HepG2 (cell line): ENCODE measurements around the gene LAG3. TPM values are rescaled to one million over a fixed set of nuclear protein-coding genes. Genes with fewer than 3 reads are reported as not detected.

ENCODE experiments used
- CEBPB ChIP-seq: IDR thresholded peaks from 2 replicates; pipeline ENCODE4 v1.6.1; 2011; ENCODE audit warnings: low read depth, low read length, improper control_type of control experiment, borderline replicate concordance
- KLF15 ChIP-seq: sonication (generic); formaldehyde crosslinking; IDR thresholded peaks from 2 replicates; pipeline ENCODE4 v1.8.1; 2023; ENCODE audit warnings: borderline replicate concordance, mild to moderate bottlenecking, inconsistent platforms, missing genetic modification reagents, mixed read lengths
- MLLT10 ChIP-seq: sonication (generic); formaldehyde crosslinking; IDR thresholded peaks from 2 replicates; pipeline ENCODE4 v1.4.0; 2020; ENCODE audit warnings: missing genetic modification reagents
- MYNN ChIP-seq: sonication (generic); formaldehyde crosslinking; IDR thresholded peaks from 2 replicates; pipeline ENCODE4 v1.4.0; 2020; ENCODE audit warnings: mild to moderate bottlenecking, low read depth, missing genetic modification reagents
- RBFOX2 ChIP-seq: fragments of 200-400 bp; formaldehyde crosslinking; IDR thresholded peaks from 2 replicates; pipeline ENCODE4 v1.6.1; 2017; ENCODE audit warnings: low read depth, mild to moderate bottlenecking, low read length
- RFX1 ChIP-seq: fragments of 450-650 bp; IDR thresholded peaks from 2 replicates; pipeline ENCODE4 v1.6.1; 2017
- RNF2 ChIP-seq: fragments of 450-650 bp; conservative IDR thresholded peaks from 2 replicates; pipeline ENCODE4 v1.6.1; 2016; ENCODE audit warnings: low read depth
- SAP130 ChIP-seq: IDR thresholded peaks from 2 replicates; pipeline ENCODE4 v1.6.1; 2016; ENCODE audit warnings: low read depth
- SMYD3 ChIP-seq: sonication (generic); formaldehyde crosslinking; IDR thresholded peaks from 2 replicates; pipeline ENCODE4 v1.8.1; 2023; ENCODE audit warnings: mild to moderate bottlenecking, missing genetic modification reagents
- STAT6 ChIP-seq: sonication (generic); formaldehyde crosslinking; IDR thresholded peaks from 2 replicates; pipeline ENCODE4 v1.4.0; 2020; ENCODE audit warnings: missing genetic modification reagents, mild to moderate bottlenecking, borderline replicate concordance
- TP53 ChIP-seq: sonication (generic); formaldehyde crosslinking; conservative IDR thresholded peaks from 2 replicates; pipeline ENCODE4 v1.4.0; 2020; ENCODE audit warnings: missing genetic modification reagents
- ZBTB2 ChIP-seq: sonication (generic); formaldehyde crosslinking; IDR thresholded peaks from 2 replicates; pipeline ENCODE4 v1.8.0; 2022; ENCODE audit warnings: low read depth, missing genetic modification reagents
- ZBTB7B ChIP-seq: sonication (generic); formaldehyde crosslinking; IDR thresholded peaks from 2 replicates; pipeline ENCODE4 v1.4.0; 2020; ENCODE audit warnings: missing genetic modification reagents
- ZNF34 ChIP-seq: sonication (generic); formaldehyde crosslinking; IDR thresholded peaks from 2 replicates; pipeline ENCODE4 v1.4.0; 2020; ENCODE audit warnings: mild to moderate bottlenecking, missing genetic modification reagents, borderline replicate concordance
- ZNF407 ChIP-seq: sonication (generic); formaldehyde crosslinking; IDR thresholded peaks from one replicate; pipeline ENCODE4 v1.5.1; 2020; ENCODE audit warnings: mild to moderate bottlenecking, missing genetic modification reagents; ENCODE audit errors: not compliant biosample characterization
- ZNF552 ChIP-seq: sonication (generic); formaldehyde crosslinking; IDR thresholded peaks from 2 replicates; pipeline ENCODE4 v1.9.0; 2022; ENCODE audit warnings: missing genetic modification reagents, mild to moderate bottlenecking, borderline replicate concordance
- ZNF570 ChIP-seq: sonication (generic); formaldehyde crosslinking; IDR thresholded peaks from 2 replicates; pipeline ENCODE4 v1.4.0; 2020; ENCODE audit warnings: mild to moderate bottlenecking, missing genetic modification reagents, borderline replicate concordance
- ZNF724P ChIP-seq: sonication (generic); formaldehyde crosslinking; IDR thresholded peaks from 2 replicates; pipeline ENCODE4 v1.8.0; 2022; ENCODE audit warnings: missing genetic modification reagents, borderline replicate concordance
- polyA plus RNA-seq, 8 experiments: library from polyadenylated mRNA; depleted of rRNA in 3 of 8; stranded (reverse) in 7 of 8; unstranded in 1 of 8; fragments of >200 nt; fragmentation: Illumina TruSeq in 4 of 8; extraction: Trizol in 4 of 8; gene quantifications; 2 replicates each; pipeline versions ENCODE4 v1.2.1 to v1.2.3, GENCODE V29; 2011 to 2016; ENCODE audit warnings: low read depth in 4 of 8, missing spikeins in 1 of 8, mixed read lengths in 1 of 8; ENCODE audit not compliant: insufficient read depth in 1 of 8
- total RNA-seq, 5 experiments: library from RNA; depleted of rRNA; stranded (reverse); fragments of >200 nt; fragmentation: Illumina TruSeq; extraction: Trizol; gene quantifications; 2 replicates each; pipeline ENCODE4 v1.2.3, GENCODE V29; 2016; ENCODE audit warnings: low read depth in 1 of 5

The LAG3 gene
- total and polyA plus RNA-seq, 2 of the 13 experiments (the other 11 are each of a cell fraction or from before 2014, with no cell fraction given) = 0.11 to 0.26 TPM

- peak; percentile 41 for TF ChIP-seq ZNF407
- peak; percentile 84 for TF ChIP-seq RFX1
- TF ChIP-seq KLF15 = no peak
- TF ChIP-seq ZBTB2 = no peak
- TF ChIP-seq ZBTB7B (CRISPR knock-in tag) = peak; percentile 86
- no peak for TF ChIP-seq ZNF552
- no peak for TF ChIP-seq CEBPB
- no peak for TF ChIP-seq SMYD3 (CRISPR knock-in tag)
- TF ChIP-seq STAT6 (CRISPR knock-in tag) = no peak
- no peak for TF ChIP-seq RNF2
- no peak for TF ChIP-seq RBFOX2
- TF ChIP-seq MLLT10 (CRISPR knock-in tag) = no peak
- no peak for TF ChIP-seq MYNN (CRISPR knock-in tag)
- TF ChIP-seq SAP130 (CRISPR knock-in tag) = peak; percentile 40; the same call in 1 of the 2 replicates
- TF ChIP-seq ZNF570 (CRISPR knock-in tag) = no peak
- TF ChIP-seq TP53 (CRISPR knock-in tag) = no peak
- TF ChIP-seq ZNF724P (CRISPR knock-in tag) = no peak
- TF ChIP-seq ZNF34 (CRISPR knock-in tag) = no peak
Measured at GRCh38 chr12:6764011-6764828, 8.1 kb upstream of the LAG3 start (continued).
